Measurements from ENCODE around the gene MAP3K15. TPM values are rescaled to one million over a fixed set of nuclear protein-coding genes. Genes with fewer than 3 reads are reported as not detected.

MAP3K15 gene
- total RNA-seq, 6 experiments from 2014 or later, result 0.09 to 0.29 (median 0.23) TPM

DNA sequence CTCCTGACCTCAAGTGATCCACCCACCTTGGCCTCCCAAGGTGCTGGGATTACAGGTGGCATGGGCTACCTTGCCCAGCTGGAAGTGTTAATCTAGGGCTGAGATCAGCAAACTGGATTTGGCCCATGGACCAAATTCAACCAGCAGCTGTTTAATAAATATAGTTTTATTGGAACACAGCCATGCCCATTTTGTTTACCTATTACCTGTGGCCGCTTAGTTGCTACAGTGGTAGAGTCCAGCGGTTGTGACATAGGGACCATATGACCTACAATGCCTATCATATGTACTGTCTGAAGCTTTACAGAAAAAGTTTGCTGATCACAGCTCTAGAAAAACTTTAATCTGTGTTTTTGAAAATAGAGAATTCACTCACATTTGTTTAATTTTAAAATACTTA, 188.7 kb downstream of the MAP3K15 start:
- H3K4me1 Mint-ChIP-seq (ENCODE audit: low read depth), result no peaks in the 10 kb centered on the region
- no peaks in the 10 kb centered on the region for H3K36me3 Mint-ChIP-seq (ENCODE audit: low read depth)
- TF ChIP-seq, protein P1, sequence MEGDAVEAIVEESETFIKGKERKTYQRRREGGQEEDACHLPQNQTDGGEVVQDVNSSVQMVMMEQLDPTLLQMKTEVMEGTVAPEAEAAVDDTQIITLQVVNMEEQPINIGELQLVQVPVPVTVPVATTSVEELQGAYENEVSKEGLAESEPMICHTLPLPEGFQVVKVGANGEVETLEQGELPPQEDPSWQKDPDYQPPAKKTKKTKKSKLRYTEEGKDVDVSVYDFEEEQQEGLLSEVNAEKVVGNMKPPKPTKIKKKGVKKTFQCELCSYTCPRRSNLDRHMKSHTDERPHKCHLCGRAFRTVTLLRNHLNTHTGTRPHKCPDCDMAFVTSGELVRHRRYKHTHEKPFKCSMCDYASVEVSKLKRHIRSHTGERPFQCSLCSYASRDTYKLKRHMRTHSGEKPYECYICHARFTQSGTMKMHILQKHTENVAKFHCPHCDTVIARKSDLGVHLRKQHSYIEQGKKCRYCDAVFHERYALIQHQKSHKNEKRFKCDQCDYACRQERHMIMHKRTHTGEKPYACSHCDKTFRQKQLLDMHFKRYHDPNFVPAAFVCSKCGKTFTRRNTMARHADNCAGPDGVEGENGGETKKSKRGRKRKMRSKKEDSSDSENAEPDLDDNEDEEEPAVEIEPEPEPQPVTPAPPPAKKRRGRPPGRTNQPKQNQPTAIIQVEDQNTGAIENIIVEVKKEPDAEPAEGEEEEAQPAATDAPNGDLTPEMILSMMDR (IDR thresholded peaks at IDR 0.05), result no peak
- peaks cover 1% of the 10 kb centered on the region for H3K27me3 Mint-ChIP-seq (ENCODE audit: insufficient read depth)
- no peaks in the 10 kb centered on the region for H3K9me3 Mint-ChIP-seq
- H3K4me3 Mint-ChIP-seq, result no peak overlapping the region
- H3K27ac Mint-ChIP-seq, result no peak overlapping the region
- DNase-seq, result no peak

Other genes with a start within 250 kb of the MAP3K15 start
- 100 to 1,000 TPM; 153 to 182 (median 162) TPM for gene PDHA1, start 171.6 kb downstream of the MAP3K15 start, total RNA-seq (2021; fragmentation: NEBNext Ultra II Directional; extraction: Animal tissue kit (Norgen Biotek cat#: 25700))